ENCODE results near the gene ARRDC1.
A peak's percentile ranks its signal among the peaks of the same experiment; 100 is the strongest.
"Not testable (repeated sequence)": the region's sequence is repeated elsewhere in the genome, so short reads cannot be mapped to it uniquely, and the experiment has no call there.

Gene ARRDC1

GRCh38 chr9:137586854-137587253, 18.6 kb upstream of the ARRDC1 start:
- no peak for DNase-seq

GRCh38 chr9:137588311-137588710, 17.2 kb upstream of the ARRDC1 start:
- DNase-seq, result no peak

- no peak for DNase-seq
Observed at GRCh38 chr9:137588891-137589290, 16.6 kb upstream of the ARRDC1 start.

- DNase-seq, result no peak
Observed at GRCh38 chr9:137589441-137590122, 15.9 kb upstream of the ARRDC1 start.

DNA sequence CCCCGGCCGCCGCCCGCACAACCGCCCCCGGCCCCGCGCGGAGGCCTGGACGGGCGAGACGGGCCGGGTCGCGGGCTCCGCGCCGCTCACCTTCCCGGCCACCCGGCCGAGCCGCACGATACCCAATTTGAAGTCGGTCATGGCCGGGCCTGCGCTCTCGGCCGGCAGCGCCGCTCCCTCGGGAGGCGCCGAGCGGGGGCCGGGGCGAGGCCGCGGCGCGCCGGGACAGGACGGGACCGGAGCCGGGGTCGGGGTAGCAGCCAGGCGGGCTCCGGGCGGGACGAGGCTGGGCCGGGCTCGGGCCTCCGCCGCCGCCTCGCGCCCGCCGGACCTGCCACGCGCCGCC, 15.4 kb upstream of the ARRDC1 start:
- DNase-seq, result no peak

DNA sequence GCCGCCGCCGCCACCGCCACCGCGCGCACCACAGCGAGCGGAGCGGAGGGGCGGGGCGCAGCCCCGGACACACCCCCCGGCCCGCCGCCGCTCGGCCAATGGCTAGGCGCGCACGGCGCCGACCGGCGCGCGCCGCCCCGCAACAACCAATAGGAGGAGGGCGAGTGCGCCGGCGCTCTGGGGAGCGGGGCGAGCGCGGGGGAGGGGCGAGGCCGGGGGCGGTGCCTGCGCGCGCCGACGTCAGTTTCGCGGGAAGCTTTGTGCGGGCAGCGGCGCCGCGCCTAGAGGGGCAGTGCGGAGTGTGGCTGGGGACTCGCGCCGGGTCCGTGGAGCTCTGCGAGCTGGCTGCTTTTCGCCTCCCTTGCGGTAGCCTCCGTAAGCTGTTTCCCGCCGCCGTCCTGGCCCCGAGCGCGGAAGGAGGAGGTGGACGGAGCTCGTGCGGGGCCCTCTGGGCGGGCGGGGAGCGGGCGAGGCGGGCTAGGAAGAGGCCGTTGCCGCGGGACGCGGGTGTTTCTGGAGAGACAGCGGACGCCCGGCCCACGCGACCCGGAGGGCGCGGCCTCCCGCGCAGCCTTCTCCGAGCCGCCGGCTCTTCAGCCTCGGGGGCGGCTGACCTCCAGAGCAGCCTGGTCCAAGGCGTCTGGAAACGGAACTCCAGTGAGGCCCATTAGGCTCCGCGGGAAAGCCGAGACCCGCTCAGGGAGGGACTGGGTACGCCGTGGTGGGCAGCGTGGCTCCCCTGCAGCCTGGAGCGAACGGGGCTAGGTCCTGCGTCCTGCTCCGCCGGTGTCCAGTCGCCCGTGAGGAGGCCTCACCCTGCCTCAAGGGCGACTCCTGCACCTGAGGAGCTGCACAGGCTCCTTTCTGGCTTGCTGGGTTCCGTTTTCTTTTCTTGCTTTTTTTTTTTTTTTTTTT, 14.8 kb upstream of the ARRDC1 start, which contains the start of gene ZMYND19:
Gene ZMYND19 (minus strand): TSS at position 44 of the 915 bp plus-strand sequence. CDS start 249 bp downstream, outside the sequence.
- DNase-seq, result peak; percentile 89

DNA sequence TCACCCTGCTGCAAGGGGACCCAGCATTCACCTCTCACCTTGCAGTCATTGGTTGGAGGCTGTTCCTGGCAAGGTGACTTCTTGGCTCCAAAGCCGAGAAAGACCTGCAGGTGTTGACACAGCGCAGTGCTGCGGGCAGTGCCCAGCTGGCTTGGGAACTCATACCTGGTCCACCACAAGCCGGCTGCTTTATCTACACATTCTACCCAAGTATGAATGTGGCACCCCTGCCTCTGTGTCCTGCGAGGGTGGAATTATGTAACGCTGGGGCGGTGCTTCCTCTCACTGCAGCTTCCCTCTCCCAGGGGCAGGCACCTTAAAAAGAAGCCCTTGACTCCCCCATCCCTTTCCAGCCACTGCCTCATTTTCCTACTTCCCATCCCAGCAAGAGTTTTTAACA, 12.7 kb upstream of the ARRDC1 start:
- DNase-seq, result no peak

- DNase-seq, result no peak
Observed at GRCh38 chr9:137593176-137593575, 12.3 kb upstream of the ARRDC1 start.

DNA sequence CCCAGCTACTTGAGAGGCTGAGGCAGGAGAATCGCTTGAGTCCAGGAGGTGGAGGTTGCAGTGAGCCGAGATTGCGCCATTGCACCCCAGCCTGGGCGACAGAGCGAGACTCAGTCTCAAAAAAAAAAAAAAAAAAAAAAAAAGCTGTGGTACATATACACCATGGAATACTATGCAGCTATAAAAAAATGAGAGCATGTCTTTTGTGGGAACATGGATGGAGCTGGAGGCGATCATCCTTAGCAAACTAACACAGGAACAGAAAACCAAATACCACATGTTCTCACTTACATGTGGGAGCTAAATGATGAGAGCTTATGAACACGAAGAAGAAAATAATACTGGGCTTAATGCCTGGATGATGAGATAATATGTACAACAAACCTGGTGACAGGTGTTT, 8.9 kb upstream of the ARRDC1 start:
- DNase-seq, result not testable (repeated sequence)

- no peak for DNase-seq
Observed at GRCh38 chr9:137598943-137599342, 6.5 kb upstream of the ARRDC1 start.

GRCh38 chr9:137602661-137603060, 2.8 kb upstream of the ARRDC1 start:
- no peak for DNase-seq

DNA sequence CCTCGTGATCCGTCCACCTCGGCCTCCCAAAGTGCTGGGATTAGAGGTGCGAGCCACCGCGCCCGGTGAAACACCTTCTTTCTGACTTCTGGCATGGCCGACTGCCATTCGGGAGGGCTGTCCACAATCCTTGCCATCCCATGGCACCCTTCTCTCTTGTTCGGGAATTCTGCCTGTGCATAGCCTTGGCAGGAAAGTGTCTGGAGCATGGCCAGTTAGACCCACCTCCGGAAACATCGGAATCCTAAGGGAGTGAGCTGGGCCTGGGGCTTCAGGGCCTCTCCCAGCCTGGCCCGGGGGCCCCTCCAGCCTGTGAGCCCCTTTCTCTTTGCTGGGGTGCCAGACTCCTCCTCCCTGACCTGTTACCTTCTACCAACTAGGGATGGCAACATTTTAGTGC, 1.6 kb upstream of the ARRDC1 start:
- DNase-seq, result no peak

- DNase-seq, result no peak
Observed at GRCh38 chr9:137604345-137605086, 970 bp upstream of the ARRDC1 start.

DNA sequence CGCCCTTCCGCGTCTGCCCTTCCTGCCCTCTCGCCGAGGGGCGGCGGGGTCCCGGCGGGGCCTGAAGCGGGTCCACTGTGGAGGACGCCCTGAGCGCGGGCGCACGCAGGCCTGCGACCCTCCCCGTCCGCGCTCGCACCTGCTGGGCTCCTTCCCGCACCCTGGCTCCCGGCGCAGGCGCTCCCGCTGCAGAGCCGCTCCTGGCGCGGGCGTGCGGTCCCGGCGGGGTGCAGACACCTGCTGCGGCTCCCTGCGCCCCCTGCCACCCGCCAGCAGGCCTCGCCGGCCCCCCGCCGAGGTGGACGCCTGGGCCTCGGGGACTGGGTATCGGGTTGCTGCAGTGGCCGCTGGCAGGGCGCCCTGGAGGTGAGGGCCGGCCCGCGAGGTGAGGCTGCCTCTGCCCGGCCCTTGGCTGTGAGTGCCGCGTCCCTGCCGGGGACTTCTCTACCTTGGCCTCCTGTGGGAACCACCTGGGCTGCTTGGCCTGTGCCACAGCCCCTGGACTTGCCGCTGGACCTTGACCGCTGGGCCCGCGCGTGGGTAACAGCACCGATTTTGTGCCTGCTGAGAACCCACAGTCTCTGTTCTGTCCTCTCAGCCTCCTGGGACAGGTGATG, 627 bp downstream of the ARRDC1 start:
- DNase-seq, result no peak

GRCh38 chr9:137606734-137607138, 1.2 kb downstream of the ARRDC1 start:
- no peak for DNase-seq

DNA sequence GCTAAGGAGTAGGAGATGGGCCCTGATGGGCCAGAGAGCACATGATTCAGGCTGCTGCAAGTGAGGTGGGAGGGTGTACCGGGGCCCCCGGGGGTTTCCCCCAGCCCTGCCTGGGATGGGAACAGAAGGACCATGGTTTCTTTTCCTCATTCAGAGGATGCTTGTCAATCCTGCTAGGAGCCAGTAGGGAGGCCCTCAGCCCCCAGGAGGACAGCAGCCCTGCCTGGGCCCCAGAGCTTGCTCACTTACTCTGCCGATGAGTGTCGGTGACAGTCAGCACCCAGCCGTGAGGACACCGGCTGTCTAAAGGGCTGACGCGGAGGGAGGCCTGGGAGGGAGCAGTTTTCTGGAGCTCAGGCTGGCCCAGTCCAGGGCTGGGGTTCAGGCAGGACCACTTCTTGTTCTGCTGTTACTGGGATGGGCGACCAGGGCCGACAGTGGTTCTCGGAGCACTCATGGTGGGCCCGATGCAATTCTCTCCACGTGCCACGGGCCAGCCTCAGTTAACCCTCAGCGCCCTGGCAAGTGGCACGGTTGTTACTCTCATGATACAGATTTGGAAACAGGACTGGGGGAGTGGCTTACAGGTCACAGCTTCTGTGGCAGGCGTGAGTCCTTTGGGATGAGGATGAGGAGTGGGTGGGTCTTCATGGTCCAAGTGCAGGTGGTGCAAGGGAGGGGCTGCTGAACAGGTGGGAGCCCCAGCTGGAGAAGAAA, 1.8 kb downstream of the ARRDC1 start:
- DNase-seq, result no peak

GRCh38 chr9:137610944-137611343, 5.5 kb downstream of the ARRDC1 start:
- no peak for DNase-seq

- DNase-seq, result peak; percentile 82
Observed at GRCh38 chr9:137611623-137612609, 6.4 kb downstream of the ARRDC1 start.

DNA sequence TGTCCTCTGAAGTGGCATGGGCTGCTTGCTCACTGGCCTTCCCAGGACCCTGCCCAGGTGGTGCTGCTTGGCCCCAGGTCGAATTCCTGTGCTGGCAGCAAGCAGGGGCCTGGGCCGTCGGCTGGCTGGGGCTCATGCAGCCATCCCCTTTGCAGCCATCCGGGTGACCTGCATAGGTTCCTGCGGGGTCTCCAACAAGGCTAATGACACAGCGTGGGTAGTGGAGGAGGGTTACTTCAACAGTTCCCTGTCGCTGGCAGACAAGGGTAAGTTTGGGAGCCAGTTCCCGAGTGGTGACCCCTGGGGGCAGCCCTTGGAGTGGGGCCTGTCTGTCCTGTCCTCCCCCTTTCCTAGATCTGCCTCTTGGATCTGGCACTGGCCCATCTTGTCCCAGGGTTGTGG, 7.3 kb downstream of the ARRDC1 start:
- no peak for DNase-seq

DNA sequence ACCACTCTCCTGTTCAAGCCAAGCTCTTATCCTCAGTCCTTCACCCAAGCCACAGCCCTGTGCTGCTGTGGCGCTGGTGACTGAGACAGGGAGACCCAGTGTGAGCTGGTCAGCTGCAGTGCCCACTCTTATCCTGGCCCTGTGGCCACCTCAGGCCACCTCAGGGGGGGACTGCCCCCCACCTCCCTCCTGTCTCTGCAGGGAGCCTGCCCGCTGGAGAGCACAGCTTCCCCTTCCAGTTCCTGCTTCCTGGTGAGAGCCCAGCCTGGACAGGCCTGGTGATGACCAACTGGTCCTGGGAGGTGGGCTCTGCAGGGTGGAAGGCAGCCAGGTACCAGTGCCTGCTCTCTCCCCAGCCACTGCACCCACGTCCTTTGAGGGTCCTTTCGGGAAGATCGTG, 7.8 kb downstream of the ARRDC1 start:
- no peak for DNase-seq

Measured in HCEC 1CT (cell line).